ENCODE measurements around the gene CDH11.

Gene CDH11

GRCh38 chr16:65116818-65117430, 4.9 kb downstream of the CDH11 start:
- no peak for DNase-seq

DNA sequence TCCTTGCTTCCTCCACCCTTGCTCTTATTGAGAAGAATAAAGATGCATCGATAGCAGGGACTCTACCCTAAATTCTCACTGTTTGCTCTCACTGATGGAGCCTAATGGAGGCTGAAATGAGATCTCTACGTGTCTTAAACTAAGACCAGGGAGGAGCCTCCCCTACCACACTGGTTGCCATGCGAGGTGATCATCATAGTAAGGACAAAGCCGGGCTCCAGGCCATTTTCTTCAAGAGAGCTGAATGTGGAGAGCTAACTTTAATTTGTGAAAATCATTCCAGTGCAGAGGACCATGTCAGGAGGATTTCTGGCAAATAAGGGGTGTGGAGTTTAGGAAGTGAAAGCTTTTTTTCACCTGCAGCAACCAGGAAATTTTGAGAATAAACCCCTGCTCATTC, 5.6 kb downstream of the CDH11 start:
- DNase-seq = no peak

GRCh38 chr16:65114527-65114926, 7.3 kb downstream of the CDH11 start:
- no peak for DNase-seq

DNA sequence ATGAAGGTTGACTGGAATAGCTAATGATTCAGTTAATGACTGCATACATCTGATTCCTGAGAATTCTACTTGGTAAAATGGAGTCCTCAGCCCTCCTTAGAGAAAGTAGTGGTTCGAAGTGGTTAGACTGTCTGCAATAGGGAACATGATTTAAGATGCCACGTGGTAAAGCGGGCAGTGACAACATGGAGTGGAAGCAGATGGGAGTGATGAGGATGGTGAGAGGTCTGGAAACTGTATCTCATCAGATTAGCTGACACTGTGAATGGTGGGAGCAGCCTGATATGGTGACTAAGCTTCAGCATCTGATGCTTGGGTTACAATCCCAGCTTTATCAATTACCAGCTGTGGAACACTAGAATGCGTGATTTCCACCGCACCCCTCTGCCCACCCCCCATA, 8.4 kb downstream of the CDH11 start:
- no peak for DNase-seq

GRCh38 chr16:65111306-65111705, 10.6 kb downstream of the CDH11 start:
- no peak for DNase-seq

- no peak for DNase-seq
Measured at GRCh38 chr16:65106757-65107156, 15.1 kb downstream of the CDH11 start.

- DNase-seq = no peak
Measured at GRCh38 chr16:65105171-65105570, 16.7 kb downstream of the CDH11 start.

GRCh38 chr16:65104471-65104870, 17.4 kb downstream of the CDH11 start:
- no peak for DNase-seq

GRCh38 chr16:65102326-65102725, 19.5 kb downstream of the CDH11 start:
- no peak for DNase-seq

- DNase-seq = no peak
Measured at GRCh38 chr16:65101009-65101408, 20.9 kb downstream of the CDH11 start.

GRCh38 chr16:65099607-65100006, 22.3 kb downstream of the CDH11 start:
- DNase-seq = no peak

DNA sequence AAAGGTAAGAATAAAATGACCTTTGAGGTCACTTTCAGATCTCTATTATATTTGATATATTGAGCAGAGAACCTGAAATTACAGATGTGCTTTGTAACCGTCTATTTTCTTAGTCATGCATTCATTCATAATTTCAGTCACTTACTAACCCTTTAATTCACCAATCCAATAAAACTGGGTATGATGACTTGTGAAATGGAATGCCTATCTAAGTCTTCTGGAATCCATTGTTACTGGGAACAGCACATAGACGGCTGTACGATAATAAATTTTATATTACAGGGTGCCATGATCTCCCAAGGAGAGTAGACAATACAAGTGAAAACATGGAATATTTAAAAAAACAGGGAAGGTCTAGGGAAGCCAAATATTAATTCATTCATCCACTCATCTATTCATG, 22.9 kb downstream of the CDH11 start:
- no peak for DNase-seq

DNA sequence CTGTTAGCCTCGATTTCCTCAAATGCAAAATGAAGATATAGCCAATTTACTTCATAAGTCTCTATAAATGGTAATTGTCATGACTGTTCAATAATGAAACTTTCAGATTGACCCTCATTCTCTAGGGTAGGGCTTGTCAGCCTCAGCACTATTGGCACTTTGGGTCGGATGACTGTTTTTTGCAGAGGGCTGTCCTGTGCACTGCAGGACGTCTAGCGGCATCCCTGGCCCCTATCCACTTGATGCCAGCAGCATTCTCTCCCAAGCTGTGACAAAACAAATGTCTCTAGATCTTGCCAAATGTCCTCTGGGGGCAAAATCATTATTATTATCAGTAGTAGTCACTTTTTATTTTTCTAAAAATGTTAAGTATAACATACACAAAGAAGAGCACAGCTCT, 24.6 kb downstream of the CDH11 start:
- DNase-seq = no peak

GRCh38 chr16:65095906-65096305, 26.0 kb downstream of the CDH11 start:
- DNase-seq = no peak

DNA sequence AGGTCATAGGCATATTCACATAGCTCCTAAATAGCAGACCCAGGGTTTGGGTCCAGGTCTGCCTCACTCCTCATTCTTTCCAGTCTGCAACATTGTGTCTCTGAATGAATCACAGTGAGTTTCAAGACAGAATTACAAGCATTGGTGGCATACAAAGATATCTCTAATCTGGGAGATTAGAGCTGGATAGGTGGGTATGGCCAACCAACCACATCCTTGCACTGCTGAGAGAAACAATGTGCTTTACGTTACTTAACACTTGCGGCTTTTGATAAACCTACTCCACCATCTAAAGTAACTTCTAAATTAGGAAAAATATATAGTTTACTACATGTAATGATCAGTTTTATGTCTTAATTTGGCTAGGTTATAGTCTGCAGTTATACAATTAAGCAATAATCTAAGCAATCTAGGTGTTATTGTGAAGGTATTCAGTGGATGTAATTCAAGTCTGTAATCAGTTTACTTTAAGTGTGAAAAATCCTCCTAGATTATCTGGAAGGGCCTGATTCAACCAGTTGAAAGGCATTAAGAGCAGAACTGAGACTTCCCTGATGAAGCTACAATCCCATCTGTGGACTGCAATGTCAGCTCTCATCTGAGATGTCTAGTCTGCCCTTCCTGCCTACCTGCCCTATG, 26.7 kb downstream of the CDH11 start:
- no peak for DNase-seq

- DNase-seq = no peak
Measured at GRCh38 chr16:65094009-65094408, 27.9 kb downstream of the CDH11 start.

DNA sequence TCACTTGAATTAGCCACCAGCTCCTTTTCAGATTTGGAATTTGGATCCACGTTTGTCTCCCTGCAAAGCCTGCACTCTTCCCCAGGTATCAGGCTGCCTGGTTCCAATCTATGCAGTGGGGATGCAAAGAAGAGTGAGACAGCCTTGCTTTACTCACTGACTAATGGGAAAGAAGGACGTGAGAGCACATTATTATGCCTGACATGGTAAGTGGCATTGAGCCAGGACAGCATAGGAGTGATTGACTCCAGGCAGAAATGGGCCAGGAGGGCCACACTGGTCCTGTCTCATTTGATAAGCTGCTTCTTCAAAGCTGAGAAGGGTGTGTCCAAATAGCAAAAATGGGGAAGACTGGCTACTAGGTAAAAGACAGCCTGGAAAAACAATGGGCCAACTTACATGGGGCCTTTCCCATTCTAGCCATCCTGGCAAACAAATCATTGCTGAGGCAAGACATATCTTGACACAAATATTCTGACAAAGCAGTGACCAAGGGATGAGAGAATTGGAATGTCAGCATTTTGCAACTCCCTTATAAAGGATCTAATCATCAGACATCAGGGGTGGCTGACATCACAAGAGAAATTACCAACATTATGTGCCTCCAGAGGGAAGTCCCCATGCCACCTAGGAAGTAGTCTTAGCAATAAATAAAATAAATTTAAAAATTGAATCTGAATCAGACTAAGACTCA, 38.6 kb downstream of the CDH11 start:
- no peak for DNase-seq

DNA sequence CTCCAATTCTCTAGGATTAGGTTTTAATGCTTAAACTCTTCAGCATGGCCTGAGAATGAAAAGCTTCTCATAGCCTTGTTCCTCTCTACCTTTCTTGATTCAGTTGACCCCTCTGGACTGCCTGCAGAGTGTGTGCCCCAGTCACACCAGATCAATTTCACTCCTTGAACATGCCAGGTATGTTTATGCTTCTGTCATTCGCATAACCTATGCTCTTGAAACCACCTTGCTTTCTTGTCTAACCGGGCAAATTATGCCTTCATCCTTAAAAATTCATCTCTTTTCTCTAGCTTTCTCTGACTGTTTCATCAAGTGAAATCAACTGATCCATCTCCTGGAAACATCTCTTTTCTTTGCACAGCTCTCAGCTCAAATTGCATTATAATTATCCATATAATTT, 42.3 kb downstream of the CDH11 start:
- DNase-seq = no peak

DNA sequence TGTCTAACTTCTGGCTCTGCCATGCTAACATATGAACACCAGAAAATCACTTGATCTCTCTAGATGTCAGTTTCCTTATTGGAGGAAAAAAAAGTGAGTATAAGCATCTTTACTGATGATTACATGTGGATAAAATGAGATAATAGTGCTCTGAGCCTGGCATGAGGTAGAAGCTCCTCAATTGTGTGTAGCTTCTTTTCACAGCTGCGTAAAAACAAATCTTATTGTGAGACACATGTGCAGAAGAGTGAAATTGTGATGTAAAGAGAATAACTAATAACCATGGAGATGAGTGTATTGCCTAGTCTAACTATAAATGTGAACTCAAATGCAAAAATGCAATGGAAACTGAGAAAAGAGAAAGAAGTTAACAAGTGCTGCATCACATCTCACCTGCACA, 44.7 kb downstream of the CDH11 start:
- no peak for DNase-seq

DNA sequence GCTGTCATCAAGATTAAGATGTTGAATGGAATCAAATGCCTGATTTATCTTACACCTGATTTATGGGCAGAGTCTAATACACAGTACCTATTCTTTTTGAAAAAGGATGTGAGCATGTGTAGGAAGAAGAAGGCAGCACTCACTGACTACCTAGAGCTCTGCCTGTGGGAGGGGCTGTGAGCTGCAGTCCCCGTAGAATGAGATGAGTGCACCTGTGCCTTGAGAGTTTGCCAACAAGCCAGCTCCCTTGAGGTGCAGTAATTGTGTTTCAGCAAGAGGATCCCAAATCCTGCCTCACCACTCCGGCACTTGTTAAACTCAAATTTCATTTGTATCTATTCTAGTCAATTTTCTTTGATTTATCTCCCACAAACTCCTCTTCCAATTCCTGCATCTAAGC, 46.0 kb downstream of the CDH11 start:
- DNase-seq = no peak

- peak; percentile 60 for DNase-seq
Measured at GRCh38 chr16:65071433-65072311, 50.2 kb downstream of the CDH11 start.

DNA sequence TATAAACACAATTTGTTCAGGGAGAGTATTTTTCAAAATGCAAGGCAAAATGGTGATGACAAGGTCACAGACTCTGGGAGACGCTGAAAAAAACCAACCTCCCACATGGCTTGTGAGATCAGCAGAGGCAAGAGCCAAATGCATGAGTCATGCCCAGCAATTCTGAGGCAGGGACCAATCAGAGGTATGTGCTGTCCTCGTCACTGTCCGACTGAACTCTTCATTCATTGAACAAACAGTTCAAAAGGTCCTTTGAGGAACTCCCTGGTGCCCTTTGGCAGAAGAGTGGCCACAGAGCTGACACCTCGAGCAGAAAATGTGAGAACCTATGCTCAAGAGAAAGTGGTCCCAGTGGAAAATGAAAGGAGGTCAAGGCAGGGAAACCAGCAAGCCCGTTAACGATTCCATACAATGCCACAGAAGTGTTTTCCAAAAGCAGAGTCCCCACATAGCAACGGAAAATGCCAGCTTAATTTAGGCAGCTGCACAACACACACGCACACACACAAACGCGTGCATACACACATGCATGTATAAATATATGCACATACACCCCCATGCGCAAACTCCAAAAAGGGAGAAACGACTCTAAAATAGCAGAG, 50.9 kb downstream of the CDH11 start:
- peak; percentile 76 for DNase-seq

DNA sequence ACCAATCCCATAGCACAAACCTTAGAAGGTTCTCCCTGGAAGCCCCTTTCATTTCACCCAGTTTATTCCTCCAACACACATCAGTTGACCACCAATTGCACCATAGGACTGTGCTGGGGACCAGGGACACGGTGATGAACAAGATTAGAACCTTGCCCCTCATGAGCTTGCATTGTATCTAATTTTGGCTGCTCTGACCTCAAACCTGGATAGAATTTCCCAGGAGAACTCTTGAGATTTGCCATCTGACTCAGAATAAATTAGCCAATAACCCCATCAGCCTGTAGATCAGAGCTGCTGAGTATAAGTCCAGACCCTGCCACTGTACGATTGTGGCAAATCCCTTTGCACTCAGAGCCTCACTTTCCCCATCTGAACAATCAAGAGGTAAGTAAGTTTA, 52.1 kb downstream of the CDH11 start:
- DNase-seq = no peak

Measured in femur (tissue), 1 donor.